GM12891 (cell line): ENCODE results near the gene GTF3C5.
"Not testable (repeated sequence)": the region's sequence is repeated elsewhere in the genome, so short reads cannot be mapped to it uniquely, and the experiment has no call there.

ENCODE experiments used
- PAX5 ChIP-seq: IDR thresholded peaks from 2 replicates; pipeline ENCODE4 v1.6.1; 2011; ENCODE audit warnings: low read length, moderate library complexity, mild to moderate bottlenecking; ENCODE audit not compliant: insufficient read depth, severe bottlenecking
- POLR2A ChIP-seq: IDR thresholded peaks from 2 replicates; pipeline ENCODE4 v1.6.1; 2011; ENCODE audit warnings: low read depth, low read length, control low read depth
- POLR2AphosphoS5 ChIP-seq: IDR thresholded peaks from 2 replicates; pipeline ENCODE4 v1.6.1; 2011; ENCODE audit warnings: low read depth, low read length, control low read depth
- POU2F2 ChIP-seq: IDR thresholded peaks from 2 replicates; pipeline ENCODE4 v1.6.1; 2011; ENCODE audit warnings: low read depth, mild to moderate bottlenecking, control low read depth, low read length, moderate library complexity
- SPI1 ChIP-seq: IDR thresholded peaks from 2 replicates; pipeline ENCODE4 v1.6.1; 2011; ENCODE audit warnings: low read depth, low read length, control low read depth
- TAF1 ChIP-seq: IDR thresholded peaks from 2 replicates; pipeline ENCODE4 v1.6.1; 2011; ENCODE audit warnings: low read depth, low read length, control low read depth

- TF ChIP-seq POLR2AphosphoS5, POU2F2, POLR2A, SPI1, TAF1, PAX5: not testable (repeated sequence)
Measured at GRCh38 chr9:133083688-133084087, 52.9 kb downstream of the GTF3C5 start.
